GM18870 (cell line): ENCODE data around the gene ANKZF1.

Experiments
- ATAC-seq: cut with Tn5 transposase; IDR thresholded peaks from one replicate; pipeline ENCODE4 v1.9.1; 2021; ENCODE audit warnings: moderate library complexity; ENCODE audit not compliant: unreplicated experiment

Gene ANKZF1

DNA sequence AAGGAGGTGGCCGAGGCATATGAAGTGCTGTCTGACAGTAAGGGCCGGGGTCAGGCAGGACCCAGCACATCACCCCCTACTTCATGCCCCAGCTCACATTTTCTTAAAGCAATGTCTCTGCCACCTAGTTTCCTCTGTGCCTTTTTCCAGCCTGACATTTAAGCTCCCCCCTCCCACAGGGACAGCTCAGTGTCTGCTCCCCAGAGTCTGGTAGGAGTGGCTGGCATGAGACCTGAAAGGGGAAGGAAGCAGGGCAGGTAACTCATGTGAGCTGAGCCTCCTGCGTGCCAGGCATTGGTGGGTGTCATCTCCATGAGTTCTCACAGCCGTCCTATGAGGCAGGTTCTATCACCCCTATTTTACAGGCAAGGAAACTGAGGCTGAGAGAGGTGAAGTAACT is 51.0 kb downstream of the ANKZF1 start:
- ATAC-seq = no peak

- ATAC-seq = no peak
Measured at GRCh38 chr2:219281588-219281987, 52.0 kb downstream of the ANKZF1 start.

- ATAC-seq = no peak
Measured at GRCh38 chr2:219282375-219282774, 52.8 kb downstream of the ANKZF1 start.

DNA sequence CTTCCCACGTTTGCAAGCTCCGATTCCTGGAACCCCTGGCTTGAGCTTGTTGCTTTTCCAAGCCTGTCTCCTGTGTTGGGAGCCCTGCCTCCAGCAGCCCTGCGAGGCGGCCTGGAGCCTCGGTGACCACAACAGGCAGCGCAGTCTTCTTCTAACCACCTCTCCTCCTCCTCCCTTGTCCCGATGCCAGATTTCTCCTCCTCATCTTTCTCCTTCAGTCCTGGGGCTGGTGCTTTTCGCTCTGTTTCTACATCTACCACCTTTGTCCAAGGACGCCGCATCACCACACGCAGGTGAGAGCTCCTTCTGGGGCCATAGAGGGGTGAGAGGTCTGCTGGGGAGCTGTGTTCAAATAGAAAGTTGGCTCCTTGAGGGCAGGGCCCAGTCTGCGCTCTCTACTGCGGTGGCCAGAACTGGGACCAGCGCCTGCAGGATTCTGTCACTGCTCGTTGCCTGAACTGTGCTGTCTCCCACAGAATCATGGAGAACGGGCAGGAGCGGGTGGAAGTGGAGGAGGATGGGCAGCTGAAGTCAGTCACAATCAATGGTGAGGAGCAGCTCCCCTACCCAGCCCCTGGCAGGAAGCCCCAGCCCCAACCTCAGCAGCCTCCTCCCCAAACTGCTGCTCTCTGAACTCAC is 53.5 kb downstream of the ANKZF1 start:
- no peak for ATAC-seq

DNA sequence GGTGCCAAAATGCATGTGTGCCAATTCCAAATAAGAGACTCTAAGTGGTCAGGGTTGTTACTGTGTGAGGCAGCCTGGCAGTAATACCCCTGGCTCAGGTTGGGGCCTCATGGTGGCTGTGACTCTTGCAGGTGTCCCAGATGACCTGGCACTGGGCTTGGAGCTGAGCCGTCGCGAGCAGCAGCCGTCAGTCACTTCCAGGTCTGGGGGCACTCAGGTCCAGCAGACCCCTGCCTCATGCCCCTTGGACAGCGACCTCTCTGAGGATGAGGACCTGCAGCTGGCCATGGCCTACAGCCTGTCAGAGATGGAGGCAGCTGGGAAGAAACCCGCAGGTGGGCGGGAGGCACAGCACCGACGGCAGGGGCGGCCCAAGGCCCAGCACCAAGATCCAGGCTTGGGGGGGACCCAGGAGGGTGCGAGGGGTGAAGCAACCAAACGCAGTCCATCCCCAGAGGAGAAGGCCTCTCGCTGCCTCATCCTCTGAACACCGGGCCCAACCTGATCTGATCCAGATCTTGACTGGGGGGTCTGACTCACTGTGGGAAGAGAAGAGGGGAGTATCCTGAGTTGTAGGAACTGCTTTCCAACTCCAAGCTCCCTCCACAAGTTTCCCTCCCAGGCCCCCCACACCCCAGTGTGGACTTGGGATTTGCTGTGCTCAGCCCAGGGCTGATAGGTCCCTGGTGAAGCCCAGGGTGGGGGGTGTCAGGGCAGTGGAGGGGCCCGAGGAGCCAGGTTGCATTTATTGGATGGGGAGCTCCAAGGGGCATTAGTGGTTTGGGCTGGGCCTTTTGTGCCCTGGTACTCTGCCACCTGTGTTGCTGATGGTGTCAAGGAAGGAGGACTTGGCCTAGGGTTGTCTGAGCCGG is 55.1 kb downstream of the ANKZF1 start:
- ATAC-seq = no peak

- ATAC-seq = no peak
Measured at GRCh38 chr2:219285373-219285735, 55.7 kb downstream of the ANKZF1 start.

- no peak for ATAC-seq
Measured at GRCh38 chr2:219285894-219286425, 56.4 kb downstream of the ANKZF1 start.
